Sigmoid colon (tissue), 4 donors: ENCODE measurements around the gene SLC41A1.

Experiments
- CTCF ChIP-seq, 4 experiments: fragments of 450-650 bp in 3 of 4; fragments of 200-600 bp in 1 of 4; IDR thresholded peaks; one replicate each; pipeline ENCODE4 v1.5.1; 2016 to 2019; ENCODE audit warnings: antibody characterized with exemption in 4 of 4, mild to moderate bottlenecking in 3 of 4, moderate library complexity in 2 of 4
- POLR2A ChIP-seq, 2 donors: fragments of 450-650 bp; IDR thresholded peaks; one replicate each; pipeline ENCODE4 v1.6.1; 2016; ENCODE audit warnings: antibody characterized with exemption in 2 of 2, mild to moderate bottlenecking in 2 of 2, moderate library complexity in 2 of 2
- POLR2AphosphoS5 ChIP-seq, 4 donors: sonication (generic); formaldehyde crosslinking; IDR thresholded peaks; one replicate each; pipeline ENCODE4 v1.6.1; 2017; ENCODE audit warnings: antibody characterized with exemption in 4 of 4

DNA sequence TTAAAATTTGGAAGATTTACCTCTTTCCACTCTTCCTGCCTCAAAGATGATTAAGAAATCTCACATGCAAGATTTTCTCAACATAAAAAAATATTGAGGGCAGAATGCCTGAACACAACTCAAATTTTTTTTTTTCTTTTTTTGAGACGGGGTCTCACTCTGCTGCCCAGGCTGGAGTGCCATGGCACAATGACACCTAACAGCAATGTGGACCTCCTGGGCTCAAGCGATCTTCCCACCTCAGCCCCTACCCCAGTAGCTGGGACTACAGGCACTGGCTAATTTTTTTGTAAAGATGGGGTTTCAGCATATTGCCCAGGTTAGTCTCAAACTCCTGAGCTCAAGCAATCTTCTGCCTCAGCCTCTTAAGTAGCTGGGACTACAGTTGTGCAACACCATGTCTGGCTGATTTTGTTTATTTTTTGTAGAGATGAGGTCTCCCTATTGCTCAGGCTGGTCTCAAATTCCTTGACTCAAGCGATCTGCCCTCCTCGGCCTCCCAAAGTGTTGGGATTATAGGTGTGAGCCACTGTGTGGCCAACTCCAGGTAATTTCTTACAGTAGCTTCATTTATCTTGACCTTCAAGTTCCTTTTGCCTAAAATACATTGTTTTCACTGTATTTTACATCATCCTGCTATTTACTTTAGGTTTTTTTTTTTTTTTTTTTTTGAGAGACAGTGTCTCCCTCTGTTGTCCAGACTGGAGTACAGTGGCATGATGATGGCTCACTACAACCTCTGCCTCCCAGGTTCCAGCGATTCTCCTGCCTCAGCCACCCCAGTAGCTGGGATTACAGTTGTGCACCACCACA lies 73.4 kb downstream of the SLC41A1 start:
- TF ChIP-seq POLR2AphosphoS5 (IDR thresholded peaks at IDR 0.05) (no peak), POLR2A (IDR thresholded peaks at IDR 0.05) (no peak), CTCF (IDR thresholded peaks at IDR 0.05) (no peak)
